Loucy (cell line): Measurements from ENCODE around the gene CABCOCO1.

Source experiments
- H2AFZ ChIP-seq: fragments of 200-600 bp; sonication (generic); 2 replicates; pipeline ENCODE4 v1.6.0; 2016; ENCODE audit warnings: antibody characterized with exemption, mild to moderate bottlenecking, low read length, moderate library complexity
- H3F3A ChIP-seq: fragments of 200-600 bp; 2 replicates; pipeline ENCODE4 v1.6.0; 2016; ENCODE audit warnings: antibody characterized with exemption, low read depth, mild to moderate bottlenecking
- H3K27me3 ChIP-seq: fragments of 200-600 bp; sonication (generic); 2 replicates; pipeline ENCODE4 v1.6.1; 2014; ENCODE audit warnings: low read length, mild to moderate bottlenecking; ENCODE audit not compliant: insufficient read depth, poor library complexity, severe bottlenecking
- H3K36me3 ChIP-seq: fragments of 200-600 bp; sonication (generic); 2 replicates; pipeline ENCODE4 v1.6.1; 2016; ENCODE audit warnings: low read length; ENCODE audit not compliant: insufficient read depth
- H3K4me1 ChIP-seq: fragments of 200-600 bp; sonication (generic); 2 replicates; pipeline ENCODE4 v1.5.1; 2014; ENCODE audit warnings: low read length, mild to moderate bottlenecking; ENCODE audit not compliant: insufficient read depth, poor library complexity, severe bottlenecking
- H3K4me2 ChIP-seq: fragments of 200-600 bp; sonication (generic); 2 replicates; pipeline ENCODE4 v1.6.0; 2014; ENCODE audit warnings: antibody characterized with exemption, low read length, low read depth, mild to moderate bottlenecking; ENCODE audit not compliant: poor library complexity, severe bottlenecking
- H3K4me3 ChIP-seq: fragments of 200-600 bp; sonication (generic); 2 replicates; pipeline ENCODE4 v1.5.1; 2014; ENCODE audit warnings: low read length, mild to moderate bottlenecking, mixed read lengths; ENCODE audit not compliant: poor library complexity, severe bottlenecking
- H3K79me2 ChIP-seq: fragments of 200-600 bp; sonication (generic); 2 replicates; pipeline ENCODE4 v1.6.1; 2014; ENCODE audit warnings: low read length; ENCODE audit not compliant: insufficient read depth
- H3K9ac ChIP-seq: fragments of 200-600 bp; sonication (generic); 2 replicates; pipeline ENCODE4 v1.6.0; 2014; ENCODE audit warnings: mild to moderate bottlenecking, low read depth, low read length, moderate library complexity; ENCODE audit not compliant: poor library complexity, severe bottlenecking
- H3K9me2 ChIP-seq: fragments of 200-600 bp; sonication (generic); replicated peaks from 2 replicates; pipeline ENCODE4 v1.6.1; 2016; ENCODE audit warnings: low read depth, low read length, mixed read lengths
- H3K9me3 ChIP-seq: fragments of 200-600 bp; sonication (generic); 2 replicates; pipeline ENCODE4 v1.6.1; 2014; ENCODE audit warnings: mild to moderate bottlenecking, antibody characterized with exemption, low read length, low read depth; ENCODE audit not compliant: insufficient read depth
- H4K20me1 ChIP-seq: fragments of 200-600 bp; sonication (generic); 2 replicates; pipeline ENCODE4 v1.6.0; 2014; ENCODE audit warnings: antibody characterized with exemption, low read length, mild to moderate bottlenecking; ENCODE audit not compliant: insufficient read depth, poor library complexity, severe bottlenecking
- EZH2phosphoT487 ChIP-seq: fragments of 200-600 bp; IDR thresholded peaks from 2 replicates; pipeline ENCODE4 v1.6.1; 2018; ENCODE audit warnings: antibody characterized with exemption, mild to moderate bottlenecking, moderate library complexity, borderline replicate concordance
- TF ChIP-seq, protein P1 (sequence below): fragments of 200-600 bp; sonication (generic); conservative IDR thresholded peaks from 2 replicates; pipeline ENCODE4 v1.5.1; 2014; ENCODE audit warnings: mild to moderate bottlenecking, antibody characterized with exemption, low read length

CABCOCO1 gene

GRCh38 chr10:61789031-61789430 is 126.3 kb downstream of the CABCOCO1 start:
- Histone ChIP-seq H3K36me3 (no peaks in the 10 kb centered on the region), H3K9me3 (no peaks in the 10 kb centered on the region), H3K9me2 (no peaks in the 10 kb centered on the region), H3K4me3 (no peak overlapping the region), H2AFZ (no peak overlapping the region), H3K4me2 (no peak overlapping the region), H3K4me1 (peaks cover 41% of the 10 kb centered on the region), H3F3A (0 out of 2 replicates have a peak, but pooled peaks cover 3% of the 10 kb centered on the region), H3K9ac (no peak overlapping the region), H3K79me2 (no peaks in the 10 kb centered on the region), H4K20me1 (no peaks in the 10 kb centered on the region), H3K27me3 (no peaks in the 10 kb centered on the region)
- TF ChIP-seq, protein P1, sequence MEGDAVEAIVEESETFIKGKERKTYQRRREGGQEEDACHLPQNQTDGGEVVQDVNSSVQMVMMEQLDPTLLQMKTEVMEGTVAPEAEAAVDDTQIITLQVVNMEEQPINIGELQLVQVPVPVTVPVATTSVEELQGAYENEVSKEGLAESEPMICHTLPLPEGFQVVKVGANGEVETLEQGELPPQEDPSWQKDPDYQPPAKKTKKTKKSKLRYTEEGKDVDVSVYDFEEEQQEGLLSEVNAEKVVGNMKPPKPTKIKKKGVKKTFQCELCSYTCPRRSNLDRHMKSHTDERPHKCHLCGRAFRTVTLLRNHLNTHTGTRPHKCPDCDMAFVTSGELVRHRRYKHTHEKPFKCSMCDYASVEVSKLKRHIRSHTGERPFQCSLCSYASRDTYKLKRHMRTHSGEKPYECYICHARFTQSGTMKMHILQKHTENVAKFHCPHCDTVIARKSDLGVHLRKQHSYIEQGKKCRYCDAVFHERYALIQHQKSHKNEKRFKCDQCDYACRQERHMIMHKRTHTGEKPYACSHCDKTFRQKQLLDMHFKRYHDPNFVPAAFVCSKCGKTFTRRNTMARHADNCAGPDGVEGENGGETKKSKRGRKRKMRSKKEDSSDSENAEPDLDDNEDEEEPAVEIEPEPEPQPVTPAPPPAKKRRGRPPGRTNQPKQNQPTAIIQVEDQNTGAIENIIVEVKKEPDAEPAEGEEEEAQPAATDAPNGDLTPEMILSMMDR = no peak
- no peak for TF ChIP-seq EZH2phosphoT487

DNA sequence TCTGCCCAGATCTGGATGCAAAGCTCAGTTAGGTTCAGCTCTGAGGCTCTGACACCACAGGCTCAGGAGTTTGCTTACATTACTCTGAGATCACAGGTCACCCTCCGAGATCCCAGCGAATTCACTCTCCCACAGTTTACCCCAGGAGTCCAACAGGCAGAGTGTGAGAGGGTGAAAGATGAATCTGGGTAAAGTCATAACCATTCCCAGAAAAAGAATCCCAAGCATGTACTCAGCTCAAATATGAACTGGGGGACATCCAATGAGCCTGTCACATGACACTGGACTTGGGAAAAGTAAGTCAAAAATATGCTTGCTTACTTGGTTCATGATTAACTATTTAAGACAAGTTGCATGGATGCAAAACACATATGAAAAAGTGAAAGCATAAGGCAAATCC is 128.5 kb downstream of the CABCOCO1 start:
- Histone ChIP-seq H3K36me3 (no peaks in the 10 kb centered on the region), H3K9ac (no peak overlapping the region), H4K20me1 (no peaks in the 10 kb centered on the region), H3K4me2 (no peak overlapping the region), H3K4me1 (peaks cover 40% of the 10 kb centered on the region), H3K9me3 (no peaks in the 10 kb centered on the region), H3K9me2 (no peaks in the 10 kb centered on the region), H3F3A (0 out of 2 replicates have a peak, but pooled peaks cover 3% of the 10 kb centered on the region), H3K79me2 (no peaks in the 10 kb centered on the region), H3K27me3 (no peaks in the 10 kb centered on the region), H2AFZ (no peak overlapping the region), H3K4me3 (no peak overlapping the region)
- TF ChIP-seq, protein P1 = no peak

- Histone ChIP-seq H4K20me1 (no peaks in the 10 kb centered on the region), H3K4me2 (peak overlapping the region; percentile 13), H3K36me3 (no peaks in the 10 kb centered on the region), H3K27me3 (no peaks in the 10 kb centered on the region), H3K9me3 (no peaks in the 10 kb centered on the region), H3K9ac (no peak overlapping the region), H3K4me3 (no peak overlapping the region), H3K9me2 (no peaks in the 10 kb centered on the region), H3F3A (no peaks in the 10 kb centered on the region), H3K79me2 (no peaks in the 10 kb centered on the region), H2AFZ (0 out of 2 replicates have a peak overlapping the region, but pooled peaks have one; percentile 20), H3K4me1 (peaks cover 32% of the 10 kb centered on the region)
- no peak for TF ChIP-seq EZH2phosphoT487
- TF ChIP-seq, protein P1 = no peak
Measured at GRCh38 chr10:61792097-61792716, 129.5 kb downstream of the CABCOCO1 start.
